ENCODE data around the gene MYH10.

DNA sequence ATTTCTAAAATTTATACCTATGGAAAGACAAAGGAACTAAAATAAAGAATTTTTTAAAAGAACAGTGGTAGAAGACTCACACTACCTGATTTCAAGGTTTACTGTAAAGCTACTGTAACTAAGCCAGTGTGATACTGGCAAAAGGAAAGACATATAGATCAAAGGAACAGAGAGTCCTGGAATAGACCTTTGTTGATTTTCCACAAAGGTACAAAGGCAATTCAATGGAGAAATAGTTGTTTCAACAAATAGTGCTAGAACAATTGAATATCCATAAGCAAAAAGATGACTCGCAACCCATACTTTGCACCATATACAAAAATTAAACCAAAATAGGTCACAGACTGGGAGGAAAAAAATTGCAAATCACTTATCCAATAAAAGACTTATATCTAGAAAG, 36.7 kb downstream of the MYH10 start:
- TF ChIP-seq RAD21 (IDR thresholded peaks at IDR 0.05): no peak
- TF ChIP-seq, protein P1, sequence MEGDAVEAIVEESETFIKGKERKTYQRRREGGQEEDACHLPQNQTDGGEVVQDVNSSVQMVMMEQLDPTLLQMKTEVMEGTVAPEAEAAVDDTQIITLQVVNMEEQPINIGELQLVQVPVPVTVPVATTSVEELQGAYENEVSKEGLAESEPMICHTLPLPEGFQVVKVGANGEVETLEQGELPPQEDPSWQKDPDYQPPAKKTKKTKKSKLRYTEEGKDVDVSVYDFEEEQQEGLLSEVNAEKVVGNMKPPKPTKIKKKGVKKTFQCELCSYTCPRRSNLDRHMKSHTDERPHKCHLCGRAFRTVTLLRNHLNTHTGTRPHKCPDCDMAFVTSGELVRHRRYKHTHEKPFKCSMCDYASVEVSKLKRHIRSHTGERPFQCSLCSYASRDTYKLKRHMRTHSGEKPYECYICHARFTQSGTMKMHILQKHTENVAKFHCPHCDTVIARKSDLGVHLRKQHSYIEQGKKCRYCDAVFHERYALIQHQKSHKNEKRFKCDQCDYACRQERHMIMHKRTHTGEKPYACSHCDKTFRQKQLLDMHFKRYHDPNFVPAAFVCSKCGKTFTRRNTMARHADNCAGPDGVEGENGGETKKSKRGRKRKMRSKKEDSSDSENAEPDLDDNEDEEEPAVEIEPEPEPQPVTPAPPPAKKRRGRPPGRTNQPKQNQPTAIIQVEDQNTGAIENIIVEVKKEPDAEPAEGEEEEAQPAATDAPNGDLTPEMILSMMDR (IDR thresholded peaks at IDR 0.05; ENCODE audit: low read depth, low read length, missing input control): no peak
- TF ChIP-seq GABPA (IDR thresholded peaks at IDR 0.05 in 1 of 2, conservative IDR thresholded peaks at IDR 0.05 in 1 of 2): no peak
- TF ChIP-seq YY1 (IDR thresholded peaks at IDR 0.05): no peak
- no peak for TF ChIP-seq NR2F2 (IDR thresholded peaks at IDR 0.05)
- no peak for TF ChIP-seq TAF1 (conservative IDR thresholded peaks at IDR 0.05)

Data from liver (tissue), 3 donors.